Stomach (tissue), 9 donors: ENCODE measurements around the gene UQCRC1. TPM values are rescaled to one million over a fixed set of nuclear protein-coding genes. Genes with fewer than 3 reads are reported as not detected.
"Not testable (repeated sequence)": the region's sequence is repeated elsewhere in the genome, so short reads cannot be mapped to it uniquely, and the experiment has no call there.

Experiments used
- DNase-seq, 2 donors: peaks; one replicate each; pipeline versions ENCODE4 v3.0.0 to v3.0.0-alpha.2; 2013 to 2019
- H3K27ac ChIP-seq, 5 donors: fragments of 200-600 bp in 4 of 5; sonication (generic) in 4 of 5; one replicate each; pipeline ENCODE4 v1.5.1; 2013 to 2019; ENCODE audit warnings: mild to moderate bottlenecking in 1 of 5, moderate library complexity in 1 of 5
- H3K27me3 ChIP-seq, 3 donors: fragments of 200-600 bp; sonication (generic); one replicate each; pipeline ENCODE4 v1.5.1; 2017 to 2019; ENCODE audit warnings: mixed run types in 1 of 3
- H3K36me3 ChIP-seq, 4 donors: fragments of 200-600 bp; sonication (generic); 1 replicate in 3 of 4; 2 replicates in 1 of 4; pipeline ENCODE4 v1.5.1; 2016 to 2019
- H3K4me1 ChIP-seq, 4 donors: fragments of 200-600 bp; sonication (generic); one replicate each; pipeline ENCODE4 v1.5.1; 2016 to 2019
- H3K4me3 ChIP-seq, 4 donors: fragments of 200-600 bp; sonication (generic) in 3 of 4; one replicate each; pipeline ENCODE4 v1.5.1; 2016 to 2019; ENCODE audit warnings: mild to moderate bottlenecking in 1 of 4
- H3K9me3 ChIP-seq, 4 donors: fragments of 200-600 bp; sonication (generic); one replicate each; pipeline ENCODE4 v1.5.1; 2016 to 2019
- EP300 ChIP-seq: sonication (generic); formaldehyde crosslinking; IDR thresholded peaks from one replicate; pipeline ENCODE4 v1.6.1; 2017; ENCODE audit warnings: antibody characterized with exemption
- POLR2A ChIP-seq, 4 donors: fragments of 450-650 bp; IDR thresholded peaks; one replicate each; pipeline ENCODE4 v1.6.1; 2016; ENCODE audit warnings: antibody characterized with exemption in 4 of 4, control low read depth in 2 of 4, mild to moderate bottlenecking in 1 of 4, moderate library complexity in 1 of 4
- POLR2AphosphoS5 ChIP-seq, 3 donors: sonication (generic); formaldehyde crosslinking; IDR thresholded peaks; one replicate each; pipeline ENCODE4 v1.6.1; 2016; ENCODE audit warnings: antibody characterized with exemption in 3 of 3
- WGBS, 5 donors: extraction: QIAGEN DNeasy Blood & Tissue Kit in 3 of 5; methylation state at CpG; one replicate each; pipeline versions ENCODE4 v1.1.5 to v1.1.7; 2013 to 2018; 5-methylcytosine and 5-hydroxymethylcytosine counted together
- intact Hi-C: fragments of 100-400 bp; cut with DNase I; formaldehyde crosslinking; loops from one replicate; pipeline ENCODE4 v1.15.1; 2023; ENCODE audit warnings: low total_unique reads
- polyA plus RNA-seq, 3 donors: library from polyadenylated mRNA; stranded (reverse); fragments of 200-250 nt; gene quantifications; one replicate each; pipeline ENCODE4 v1.2.3, GENCODE V29; 2013
- small RNA-seq, 4 donors: library from RNA; depleted of rRNA; stranded (forward); fragments of <200 nt; gene quantifications; one replicate each; pipeline ENCODE3, GENCODE V24; 2016
- total RNA-seq, 5 donors: library from RNA; depleted of rRNA; stranded (reverse); fragments of >200 nt; gene quantifications; one replicate each; pipeline versions ENCODE4 v1.1.0 to v1.2.3, GENCODE V29; 2014 to 2016
- TF ChIP-seq, protein P1 (sequence below), 7 experiments: fragments of 450-650 bp in 4 of 7; fragments of 200-600 bp in 3 of 7; sonication (generic) in 3 of 7; IDR thresholded peaks; one replicate each; pipeline ENCODE4 v1.5.1; 2016 to 2019; ENCODE audit warnings: antibody characterized with exemption in 7 of 7, control low read depth in 2 of 7, mild to moderate bottlenecking in 1 of 7
- donor health status: healthy with polysubstance abuse.
- donor health status: Bipolar disorder and iron deficiency.
- donor health status: healthy.

The UQCRC1 gene
- total and polyA plus RNA-seq, 8 donors: 178 to 568 (median 277) TPM

DNA sequence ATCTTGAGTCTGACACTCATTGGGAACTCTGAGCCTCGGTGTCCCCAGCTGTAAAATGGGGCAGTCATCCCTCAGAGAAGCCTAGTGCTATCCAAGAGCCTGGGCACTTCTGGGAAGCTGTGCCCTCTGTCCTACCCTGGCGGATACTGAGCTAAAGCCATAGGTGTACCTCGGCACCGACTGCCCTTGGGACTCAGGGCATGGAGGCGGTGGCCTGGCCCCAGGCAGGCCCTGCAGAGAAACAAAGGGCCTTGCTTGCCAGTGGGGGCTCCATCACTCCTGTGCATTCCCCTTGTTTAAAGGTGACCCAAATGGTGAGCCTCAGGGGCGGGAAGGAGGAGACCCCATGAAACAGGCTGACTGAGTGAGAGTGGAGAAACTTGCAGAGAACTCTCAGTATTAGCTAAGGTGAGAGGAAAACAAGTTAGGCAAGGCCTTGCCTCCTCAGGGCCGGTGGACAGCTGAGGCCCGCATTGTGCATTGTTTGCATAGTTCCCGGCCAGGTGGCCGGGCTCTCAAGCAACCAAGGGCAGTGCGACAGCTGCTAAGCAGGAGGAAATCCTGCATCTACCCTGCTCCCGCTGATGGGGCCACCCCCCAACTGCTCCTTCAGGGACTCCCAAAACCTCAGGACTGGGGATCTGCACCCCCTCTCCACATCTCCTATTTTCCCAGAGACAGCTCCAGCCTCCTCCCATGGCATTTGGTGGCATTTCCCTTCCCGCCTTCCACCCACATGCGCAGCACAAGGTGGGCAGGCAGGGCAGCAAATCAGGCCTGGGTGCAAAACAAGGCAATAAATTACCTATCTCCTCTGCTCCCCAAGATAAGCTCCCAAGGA is 57.1 kb downstream of the UQCRC1 start:
- Histone ChIP-seq H3K4me1 (peaks cover 17 to 41% (median 25%) of the 10 kb centered on the region in 4 donors), H3K27ac (peak overlapping the region in 4 of 5 donors; percentile 13 to 43 (median 32)), H3K27me3 (no peaks in the 10 kb centered on the region), H3K9me3 (no peaks in the 10 kb centered on the region), H3K4me3 (no peak overlapping the region), H3K36me3 (peaks cover 0 to 3% (median 1%) of the 10 kb centered on the region in 4 donors)
- TF ChIP-seq, protein P1, sequence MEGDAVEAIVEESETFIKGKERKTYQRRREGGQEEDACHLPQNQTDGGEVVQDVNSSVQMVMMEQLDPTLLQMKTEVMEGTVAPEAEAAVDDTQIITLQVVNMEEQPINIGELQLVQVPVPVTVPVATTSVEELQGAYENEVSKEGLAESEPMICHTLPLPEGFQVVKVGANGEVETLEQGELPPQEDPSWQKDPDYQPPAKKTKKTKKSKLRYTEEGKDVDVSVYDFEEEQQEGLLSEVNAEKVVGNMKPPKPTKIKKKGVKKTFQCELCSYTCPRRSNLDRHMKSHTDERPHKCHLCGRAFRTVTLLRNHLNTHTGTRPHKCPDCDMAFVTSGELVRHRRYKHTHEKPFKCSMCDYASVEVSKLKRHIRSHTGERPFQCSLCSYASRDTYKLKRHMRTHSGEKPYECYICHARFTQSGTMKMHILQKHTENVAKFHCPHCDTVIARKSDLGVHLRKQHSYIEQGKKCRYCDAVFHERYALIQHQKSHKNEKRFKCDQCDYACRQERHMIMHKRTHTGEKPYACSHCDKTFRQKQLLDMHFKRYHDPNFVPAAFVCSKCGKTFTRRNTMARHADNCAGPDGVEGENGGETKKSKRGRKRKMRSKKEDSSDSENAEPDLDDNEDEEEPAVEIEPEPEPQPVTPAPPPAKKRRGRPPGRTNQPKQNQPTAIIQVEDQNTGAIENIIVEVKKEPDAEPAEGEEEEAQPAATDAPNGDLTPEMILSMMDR (IDR thresholded peaks at IDR 0.05): no peak
- TF ChIP-seq EP300 (no peak), POLR2AphosphoS5 (IDR thresholded peaks at IDR 0.05) (no peak), POLR2A (IDR thresholded peaks at IDR 0.05) (no peak)
- peak; percentile 67 to 81 for DNase-seq
- 54 to 64% (median 59%) methylated on average over 13 to 14 of the region's 14 CpGs for WGBS, 5 donors
- intact Hi-C loops: loop anchor here (5.0 kb wide), 1 partner anchor 90 kb away; no protein-coding TSS in a partner anchor

DNA sequence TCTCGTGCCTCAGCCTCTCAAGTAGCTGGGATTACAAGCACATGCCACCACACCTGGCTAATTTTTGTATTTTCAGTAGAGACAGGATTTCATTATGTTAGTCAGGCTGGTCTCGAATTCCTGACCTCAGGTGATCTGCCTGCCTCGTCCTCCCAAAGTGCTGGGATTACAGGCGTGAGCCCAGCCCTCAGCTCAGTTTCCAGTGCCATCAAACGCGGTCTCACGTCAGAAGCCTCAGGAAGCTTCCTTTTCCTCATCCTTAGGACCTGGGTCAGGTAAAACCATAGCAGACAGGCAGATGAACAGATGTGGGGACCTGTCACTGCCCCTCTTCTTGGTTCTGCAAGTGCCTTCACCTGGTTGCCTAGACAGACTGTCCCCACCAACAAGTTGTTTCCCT is 57.8 kb downstream of the UQCRC1 start:
- intact Hi-C loops: loop anchor here (5.0 kb wide), 1 partner anchor 89 kb away; no protein-coding TSS in a partner anchor
- Histone ChIP-seq H3K27ac (peak overlapping the region in 3 of 5 donors; percentile 27 to 43 (median 37)), H3K4me1 (peaks cover 13 to 37% (median 21%) of the 10 kb centered on the region in 4 donors)
- H3K9me3 ChIP-seq, H3K4me3 ChIP-seq, DNase-seq, H3K27me3 ChIP-seq, H3K36me3 ChIP-seq: not testable (repeated sequence)
- WGBS, 5 donors: 89 to 96% (median 92%) methylated on average over 7 of the region's 7 CpGs

Small RNAs within 50 kb of the gene (small RNA-seq; reads per million reads assigned to genes)
- 0 reads per million in 4 donors for gene MIR6823

Other genes starting within 250 kb of the UQCRC1 start
- not detected for gene FBXW12, start 237.4 kb downstream of the UQCRC1 start, total RNA-seq
- gene FBXW12, start 237.4 kb downstream of the UQCRC1 start, polyA plus RNA-seq: not detected
- 100 to 1,000 TPM in 4 of 5 donors, 10 to 100 TPM in 1; 86.7 to 874 (median 314) TPM for gene PLXNB1, start 179.6 kb downstream of the UQCRC1 start, total RNA-seq
- 100 to 1,000 TPM in 1 of 3 donors, 10 to 100 TPM in 2; 13.9 to 157 (median 45.0) TPM for gene PLXNB1, start 179.6 kb downstream of the UQCRC1 start, polyA plus RNA-seq
- 10 to 100 TPM in 1 of 5 donors, 1 to 10 TPM in 4; 1.8 to 12.5 (median 7.1) TPM for gene CCDC51, start 169.5 kb downstream of the UQCRC1 start, total RNA-seq
- gene CCDC51, start 169.5 kb downstream of the UQCRC1 start, polyA plus RNA-seq: 10 to 100 TPM in 1 of 3 donors, 1 to 10 TPM in 2; 6.0 to 10.3 (median 9.5) TPM
- gene TMA7, start 169.4 kb downstream of the UQCRC1 start, total RNA-seq: 100 to 1,000 TPM; 107 to 298 (median 230) TPM
- 100 to 1,000 TPM; 644 to 702 (median 660) TPM for gene TMA7, start 169.4 kb downstream of the UQCRC1 start, polyA plus RNA-seq
- 10 to 100 TPM in 2 of 5 donors, 1 to 10 TPM in 3; 2.3 to 34.4 (median 5.5) TPM for gene ATRIP, start 162.9 kb downstream of the UQCRC1 start, total RNA-seq
- 1 to 10 TPM; 2.9 to 5.8 (median 3.2) TPM for gene ATRIP, start 162.9 kb downstream of the UQCRC1 start, polyA plus RNA-seq
- gene SHISA5, start 105.5 kb downstream of the UQCRC1 start, total RNA-seq: 100 to 1,000 TPM in 1 of 5 donors, 10 to 100 TPM in 4; 43.4 to 182 (median 51.8) TPM
- gene SHISA5, start 105.5 kb downstream of the UQCRC1 start, polyA plus RNA-seq: 100 to 1,000 TPM in 1 of 3 donors, 10 to 100 TPM in 2; 57.5 to 116 (median 58.7) TPM
- 1 to 10 TPM in 4 of 5 donors, not detected in 1; 1.0 to 9.6 (median 3.0) TPM for gene PFKFB4, start 52.8 kb downstream of the UQCRC1 start, total RNA-seq
- 1 to 10 TPM in 2 of 3 donors, under 1 TPM in 1; 0.61 to 3.2 (median 1.5) TPM for gene PFKFB4, start 52.8 kb downstream of the UQCRC1 start, polyA plus RNA-seq
- gene UCN2, start 45.9 kb downstream of the UQCRC1 start, total RNA-seq: under 1 TPM in 2 of 5 donors, not detected in 3; 0.37 to 0.58 TPM
- gene UCN2, start 45.9 kb downstream of the UQCRC1 start, polyA plus RNA-seq: 1 to 10 TPM in 1 of 3 donors, under 1 TPM in 1, not detected in 1; 0.31 to 3.3 TPM
- 10 to 100 TPM in 2 of 5 donors, 1 to 10 TPM in 3; 1.8 to 75.3 (median 7.6) TPM for gene COL7A1, start 14.3 kb downstream of the UQCRC1 start, total RNA-seq
- gene COL7A1, start 14.3 kb downstream of the UQCRC1 start, polyA plus RNA-seq: 100 to 1,000 TPM in 1 of 3 donors, 1 to 10 TPM in 2; 6.3 to 123 (median 7.7) TPM
- gene TMEM89, start 12.1 kb upstream of the UQCRC1 start, total RNA-seq: not detected
- under 1 TPM in 1 of 3 donors, not detected in 2; 0.62 TPM for gene TMEM89, start 12.1 kb upstream of the UQCRC1 start, polyA plus RNA-seq
- 100 to 1,000 TPM in 3 of 5 donors, 10 to 100 TPM in 2; 23.9 to 279 (median 137) TPM for gene SLC26A6, start 25.8 kb upstream of the UQCRC1 start, total RNA-seq
- gene SLC26A6, start 25.8 kb upstream of the UQCRC1 start, polyA plus RNA-seq: 10 to 100 TPM; 14.8 to 67.7 (median 31.4) TPM
- gene CELSR3, start 53.2 kb upstream of the UQCRC1 start, total RNA-seq: 1 to 10 TPM in 4 of 5 donors, not detected in 1; 1.5 to 2.3 (median 1.9) TPM
- under 1 TPM; 0.15 to 1.00 (median 0.53) TPM for gene CELSR3, start 53.2 kb upstream of the UQCRC1 start, polyA plus RNA-seq
- 10 to 100 TPM; 16.2 to 46.7 (median 32.6) TPM for gene NCKIPSD, start 76.3 kb upstream of the UQCRC1 start, total RNA-seq
- 1 to 10 TPM; 6.1 to 7.7 (median 6.1) TPM for gene NCKIPSD, start 76.3 kb upstream of the UQCRC1 start, polyA plus RNA-seq
- gene IP6K2, start 107.6 kb upstream of the UQCRC1 start, total RNA-seq: 100 to 1,000 TPM; 102 to 234 (median 110) TPM
- 10 to 100 TPM; 44.1 to 87.5 (median 65.7) TPM for gene IP6K2, start 107.6 kb upstream of the UQCRC1 start, polyA plus RNA-seq
- 10 to 100 TPM; 12.1 to 65.9 (median 47.3) TPM for gene PRKAR2A, start 238.2 kb upstream of the UQCRC1 start, total RNA-seq
- 10 to 100 TPM in 1 of 3 donors, 1 to 10 TPM in 2; 6.9 to 11.0 (median 9.2) TPM for gene PRKAR2A, start 238.2 kb upstream of the UQCRC1 start, polyA plus RNA-seq